ENCODE measurements around the gene CNTN4. TPM values are rescaled to one million over a fixed set of nuclear protein-coding genes. Genes with fewer than 3 reads are reported as not detected.

The CNTN4 gene
- total RNA-seq, 1 donor, result under 0.01 TPM

DNA sequence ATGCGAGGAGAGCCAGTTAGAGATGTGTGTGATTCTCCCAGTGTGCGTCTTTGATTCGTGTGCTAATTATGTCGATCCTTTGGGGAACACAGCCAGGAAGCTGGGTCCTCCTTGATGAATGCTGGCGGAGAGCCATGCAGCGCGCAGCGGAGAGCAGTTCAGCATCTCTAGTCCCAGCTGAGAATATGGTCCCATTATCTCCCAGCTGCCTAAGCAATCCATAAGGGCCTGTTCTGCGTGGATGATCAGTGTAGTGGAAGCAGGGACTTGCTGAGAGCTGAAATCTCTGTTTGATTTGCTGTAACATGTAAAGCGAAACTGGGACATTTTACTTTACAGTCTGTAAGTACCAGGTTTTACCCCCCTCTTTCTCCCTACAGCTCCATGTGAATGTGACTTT is 412.7 kb downstream of the CNTN4 start:
- TF ChIP-seq CTCF (IDR thresholded peaks at IDR 0.05; ENCODE audit: extremely low read depth, low read depth, low read length), result no peak
- H4K20me1 ChIP-seq (ENCODE audit: insufficient read depth, low read length), result no peaks in the 10 kb centered on the region
- H3K79me2 ChIP-seq (ENCODE audit: insufficient read depth, low read length), result no peaks in the 10 kb centered on the region
- no peaks in the 10 kb centered on the region for H3K36me3 ChIP-seq (ENCODE audit: insufficient read depth, low read length)
- no peak overlapping the region for H3K4me3 ChIP-seq (ENCODE audit: insufficient read depth, low read length)
- DNase-seq (ENCODE audit: insufficient read length, low spot score, missing footprints), result no peak
- H3K9me3 ChIP-seq (ENCODE audit: low read depth, low read length), result peaks cover under 1% of the 10 kb centered on the region
- H2AFZ ChIP-seq (ENCODE audit: low read length), result no peak overlapping the region
- H3K4me1 ChIP-seq (ENCODE audit: insufficient read depth, low read length), result no peaks in the 10 kb centered on the region
- H3K27ac ChIP-seq (ENCODE audit: low read depth, low read length), result no peak overlapping the region
- no peaks in the 10 kb centered on the region for H3K27me3 ChIP-seq (ENCODE audit: insufficient read depth, low read length)
- H3K4me2 ChIP-seq (ENCODE audit: insufficient read depth, low read length), result no peak overlapping the region

GRCh38 chr3:2512881-2513280 is 414.2 kb downstream of the CNTN4 start:
- H3K27ac ChIP-seq (ENCODE audit: low read depth, low read length), result no peak overlapping the region
- DNase-seq (ENCODE audit: insufficient read length, low spot score, missing footprints), result no peak
- no peak for TF ChIP-seq CTCF (IDR thresholded peaks at IDR 0.05; ENCODE audit: extremely low read depth, low read depth, low read length)
- no peaks in the 10 kb centered on the region for H3K79me2 ChIP-seq (ENCODE audit: insufficient read depth, low read length)
- H2AFZ ChIP-seq (ENCODE audit: low read length), result no peak overlapping the region
- H4K20me1 ChIP-seq (ENCODE audit: insufficient read depth, low read length), result no peaks in the 10 kb centered on the region
- H3K4me1 ChIP-seq (ENCODE audit: insufficient read depth, low read length), result no peaks in the 10 kb centered on the region
- H3K36me3 ChIP-seq (ENCODE audit: insufficient read depth, low read length), result no peaks in the 10 kb centered on the region
- no peaks in the 10 kb centered on the region for H3K27me3 ChIP-seq (ENCODE audit: insufficient read depth, low read length)
- H3K4me3 ChIP-seq (ENCODE audit: insufficient read depth, low read length), result no peak overlapping the region
- H3K9me3 ChIP-seq (ENCODE audit: low read depth, low read length), result no peaks in the 10 kb centered on the region
- H3K4me2 ChIP-seq (ENCODE audit: insufficient read depth, low read length), result no peak overlapping the region

DNA sequence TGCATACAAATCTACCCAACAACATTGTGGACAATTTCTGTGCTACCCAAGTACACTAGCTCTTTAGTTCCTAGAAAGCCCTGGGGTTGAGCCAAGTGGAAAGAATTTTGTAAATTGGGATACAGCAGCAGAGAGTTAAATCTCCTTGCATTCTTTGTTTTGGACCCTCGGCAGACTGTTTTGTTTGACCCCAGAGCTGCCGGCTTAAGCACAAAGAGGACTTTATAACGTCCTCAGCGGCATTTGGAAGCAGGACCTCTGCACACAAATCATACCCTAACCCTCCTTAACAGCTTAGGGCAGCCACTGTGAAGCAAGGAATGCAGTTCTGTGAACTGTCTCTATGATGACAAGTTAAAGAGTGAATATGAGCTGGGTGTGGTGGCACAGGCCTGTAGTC is 415.3 kb downstream of the CNTN4 start:
- no peaks in the 10 kb centered on the region for H4K20me1 ChIP-seq (ENCODE audit: insufficient read depth, low read length)
- H3K27me3 ChIP-seq (ENCODE audit: insufficient read depth, low read length), result no peaks in the 10 kb centered on the region
- no peak overlapping the region for H3K27ac ChIP-seq (ENCODE audit: low read depth, low read length)
- H2AFZ ChIP-seq (ENCODE audit: low read length), result no peak overlapping the region
- H3K4me2 ChIP-seq (ENCODE audit: insufficient read depth, low read length), result no peak overlapping the region
- TF ChIP-seq CTCF (IDR thresholded peaks at IDR 0.05; ENCODE audit: extremely low read depth, low read depth, low read length), result no peak
- peaks cover 1% of the 10 kb centered on the region for H3K9me3 ChIP-seq (ENCODE audit: low read depth, low read length)
- H3K79me2 ChIP-seq (ENCODE audit: insufficient read depth, low read length), result no peaks in the 10 kb centered on the region
- H3K36me3 ChIP-seq (ENCODE audit: insufficient read depth, low read length), result no peaks in the 10 kb centered on the region
- no peak for DNase-seq (ENCODE audit: insufficient read length, low spot score, missing footprints)
- no peaks in the 10 kb centered on the region for H3K4me1 ChIP-seq (ENCODE audit: insufficient read depth, low read length)
- H3K4me3 ChIP-seq (ENCODE audit: insufficient read depth, low read length), result no peak overlapping the region

GRCh38 chr3:2516762-2517441 is 418.2 kb downstream of the CNTN4 start:
- Histone ChIP-seq H3K9me3 (ENCODE audit: low read depth, low read length) (peaks cover 6% of the 10 kb centered on the region), H3K4me2 (ENCODE audit: insufficient read depth, low read length) (no peak overlapping the region), H3K27me3 (ENCODE audit: insufficient read depth, low read length) (no peaks in the 10 kb centered on the region), H3K79me2 (ENCODE audit: insufficient read depth, low read length) (no peaks in the 10 kb centered on the region), H3K27ac (ENCODE audit: low read depth, low read length) (no peak overlapping the region), H2AFZ (ENCODE audit: low read length) (no peak overlapping the region), H4K20me1 (ENCODE audit: insufficient read depth, low read length) (no peaks in the 10 kb centered on the region), H3K4me1 (ENCODE audit: insufficient read depth, low read length) (no peaks in the 10 kb centered on the region), H3K4me3 (ENCODE audit: insufficient read depth, low read length) (no peak overlapping the region), H3K36me3 (ENCODE audit: insufficient read depth, low read length) (no peaks in the 10 kb centered on the region)
- no peak for TF ChIP-seq CTCF (IDR thresholded peaks at IDR 0.05; ENCODE audit: extremely low read depth, low read depth, low read length)
- DNase-seq (ENCODE audit: insufficient read length, low spot score, missing footprints), result no peak

Data from osteoblast (primary cell).